ENCODE measurements around the gene MRPL28. TPM values are rescaled to one million over a fixed set of nuclear protein-coding genes. Genes with fewer than 3 reads are reported as not detected.
A peak's percentile ranks its signal among the peaks of the same experiment; 100 is the strongest.

MRPL28 gene
- total RNA-seq, 3 donors from 2014 or later = 67.0 to 78.7 (median 69.0) TPM

GRCh38 chr16:407253-407652 is 36.9 kb upstream of the MRPL28 start:
- DNase-seq (ENCODE audit: low spot score in 2 of 2) = no peak
- no peak for TF ChIP-seq POLR2AphosphoS5 (IDR thresholded peaks at IDR 0.05)
- TF ChIP-seq POLR2A (IDR thresholded peaks at IDR 0.05) = no peak
- no peak for TF ChIP-seq CTCF (IDR thresholded peaks at IDR 0.05)
- intact Hi-C loops (cut with DNase I; ENCODE audit: low total_unique reads) = no loop called here
- Histone ChIP-seq H3K36me3 (no peaks in the 10 kb centered on the region), H3K4me3 (no peak overlapping the region), H3K27ac (no peak overlapping the region), H3K27me3 (no peaks in the 10 kb centered on the region), H3K9me3 (no peaks in the 10 kb centered on the region), H3K4me1 (no peaks in the 10 kb centered on the region)

- Histone ChIP-seq H3K27ac (no peak overlapping the region), H3K4me3 (no peak overlapping the region)
- intact Hi-C loops (cut with DNase I; ENCODE audit: low total_unique reads) = no loop called here
These were observed 35.5 kb upstream of the MRPL28 start for GRCh38 chr16:405548-406506.

GRCh38 chr16:404971-405486 is 34.7 kb upstream of the MRPL28 start:
- no peak for TF ChIP-seq POLR2AphosphoS5 (IDR thresholded peaks at IDR 0.05)
- TF ChIP-seq POLR2A (IDR thresholded peaks at IDR 0.05) = no peak
- no peak for TF ChIP-seq CTCF (IDR thresholded peaks at IDR 0.05)
- no peaks in the 10 kb centered on the region for H3K4me1 ChIP-seq
- intact Hi-C loops (cut with DNase I; ENCODE audit: low total_unique reads) = no loop called here
- no peaks in the 10 kb centered on the region for H3K9me3 ChIP-seq
- DNase-seq (ENCODE audit: low spot score in 2 of 2) = no peak
- no peaks in the 10 kb centered on the region for H3K36me3 ChIP-seq
- no peak overlapping the region for H3K4me3 ChIP-seq
- no peaks in the 10 kb centered on the region for H3K27me3 ChIP-seq
- H3K27ac ChIP-seq = no peak overlapping the region

More at GRCh38 chr16:405548-406506, 35.5 kb upstream of the MRPL28 start:
- H3K36me3 ChIP-seq = no peaks in the 10 kb centered on the region
- H3K9me3 ChIP-seq = no peaks in the 10 kb centered on the region
- H3K27me3 ChIP-seq = no peaks in the 10 kb centered on the region
- no peaks in the 10 kb centered on the region for H3K4me1 ChIP-seq
- no peak for TF ChIP-seq POLR2A (IDR thresholded peaks at IDR 0.05)
- no peak for DNase-seq (ENCODE audit: low spot score in 2 of 2)

GRCh38 chr16:401468-402348 is 31.4 kb upstream of the MRPL28 start, which contains the start of gene DECR2:
Gene DECR2, plus strand, starts transcription at chr16:401885. Its CDS starts 79 bp downstream, at chr16:401964.
- intact Hi-C loops (cut with DNase I; ENCODE audit: low total_unique reads) = no loop called here
- peak within 1 kb of the TSS; percentile 59 to 96 (median 60) for H3K4me3 ChIP-seq
- H3K27ac ChIP-seq = peak within 1 kb of the TSS; percentile 77 to 93
- peak; percentile 95 to 99 for DNase-seq (ENCODE audit: low spot score in 2 of 2)
- H3K9me3 ChIP-seq = no peaks in the 10 kb centered on the region
- H3K36me3 ChIP-seq = no peaks in the 10 kb centered on the region
- no peaks in the 10 kb centered on the region for H3K27me3 ChIP-seq
- H3K4me1 ChIP-seq = no peaks in the 10 kb centered on the region
- TF ChIP-seq CTCF (IDR thresholded peaks at IDR 0.05) (peak in 2 of 3 donors; percentile 28 to 43), POLR2AphosphoS5 (IDR thresholded peaks at IDR 0.05) (peak; percentile 40 to 90 (median 59)), POLR2A (IDR thresholded peaks at IDR 0.05) (peak; percentile 62)

- DNase-seq (ENCODE audit: low spot score in 2 of 2) = no peak
- Histone ChIP-seq H3K27ac (peak overlapping the region in 1 of 2 donors; percentile 93), H3K4me3 (peak overlapping the region in 1 of 3 donors; percentile 59), H3K4me1 (no peaks in the 10 kb centered on the region), H3K36me3 (no peaks in the 10 kb centered on the region), H3K27me3 (no peaks in the 10 kb centered on the region), H3K9me3 (no peaks in the 10 kb centered on the region)
- intact Hi-C loops (cut with DNase I; ENCODE audit: low total_unique reads) = no loop called here
- TF ChIP-seq POLR2AphosphoS5 (IDR thresholded peaks at IDR 0.05) = no peak
- no peak for TF ChIP-seq POLR2A (IDR thresholded peaks at IDR 0.05)
- no peak for TF ChIP-seq CTCF (IDR thresholded peaks at IDR 0.05)
These were observed 29.8 kb upstream of the MRPL28 start for GRCh38 chr16:400061-400591.
